Measurements from ENCODE around the gene CLSTN2.

- TF ChIP-seq POLR2AphosphoS5 (IDR thresholded peaks at IDR 0.05; ENCODE audit: low read depth, low read length) (no peak), TAF1 (IDR thresholded peaks at IDR 0.05; ENCODE audit: low read depth, low read length) (no peak)
Measured at GRCh38 chr3:140579260-140579659, 644.3 kb downstream of the CLSTN2 start.
